T-cell (primary cell): Measurements from ENCODE around the gene TENM4. TPM values are rescaled to one million over a fixed set of nuclear protein-coding genes. Genes with fewer than 3 reads are reported as not detected.
A peak's percentile ranks its signal among the peaks of the same experiment; 100 is the strongest.

Experiments used
- ATAC-seq, 4 experiments: fragments of 200-7000 bp in 3 of 4; fragments of 150-1000 bp in 1 of 4; cut with Tn5 transposase; replicated peaks in 1 of 4; 1 replicate in 3 of 4; 2 replicates in 1 of 4; pipeline ENCODE4 v1.10.0; 2021; ENCODE audit warnings: moderate library complexity in 3 of 4, mild to moderate bottlenecking in 2 of 4, moderate number of reproducible peaks in 1 of 4
- CTCF ChIA-PET, 2 donors: fragments of 300-600 bp; sonication (Branson Sonifier 250); formaldehyde crosslinking; loops; one replicate each; lab custom pipeline; 2022; ENCODE audit warnings: antibody characterized with exemption in 2 of 2; lab: Charles Lee
- POLR2A ChIA-PET, 2 donors: fragments of 300-600 bp; sonication (Branson Sonifier 250); formaldehyde crosslinking; loops; one replicate each; lab custom pipeline; 2022; ENCODE audit warnings: antibody characterized with exemption in 2 of 2; lab: Charles Lee
- DNase-seq, 35 experiments: peaks; one replicate each; pipeline versions ENCODE4 v3.0.0 to v3.0.0-alpha.2; 2013 to 2023
- H3K27ac ChIP-seq: one replicate; pipeline ENCODE4 v1.5.1; 2013; ENCODE audit warnings: low read length
- H3K27me3 ChIP-seq, 2 experiments: replicated peaks in 1 of 2; 1 replicate in 1 of 2; 2 replicates in 1 of 2; pipeline versions ENCODE4 v1.6.1 to v1.7.0; 2013; ENCODE audit warnings: low read length in 1 of 2, mixed read lengths in 1 of 2; ENCODE audit not compliant: control insufficient read depth in 2 of 2, insufficient read depth in 2 of 2; ENCODE audit errors: extremely low read depth in 1 of 2
- H3K36me3 ChIP-seq, 2 donors: 1 replicate in 1 of 2; 2 replicates in 1 of 2; pipeline versions ENCODE4 v1.6.1 to v1.7.0; 2013; ENCODE audit warnings: low read length in 1 of 2; ENCODE audit not compliant: control insufficient read depth in 2 of 2, insufficient read depth in 1 of 2; ENCODE audit errors: extremely low read depth in 1 of 2
- H3K4me1 ChIP-seq, 2 experiments: 1 replicate in 1 of 2; 2 replicates in 1 of 2; pipeline versions ENCODE4 v1.6.1 to v1.7.0; 2013; ENCODE audit warnings: low read length in 2 of 2, mixed read lengths in 1 of 2; ENCODE audit not compliant: insufficient read depth in 2 of 2, control insufficient read depth in 1 of 2; ENCODE audit errors: extremely low read depth in 1 of 2
- H3K4me3 ChIP-seq, 2 donors: 1 replicate in 1 of 2; 2 replicates in 1 of 2; pipeline versions ENCODE4 v1.5.1 to v1.7.0; 2013; ENCODE audit warnings: mild to moderate bottlenecking in 2 of 2, low read length in 1 of 2, moderate library complexity in 1 of 2; ENCODE audit not compliant: control insufficient read depth in 1 of 2; ENCODE audit errors: extremely low read depth in 1 of 2
- H3K9me3 ChIP-seq: 2 replicates; pipeline ENCODE4 v1.7.0; 2013
- H3K27ac Mint-ChIP-seq, 2 donors: one replicate each; pipeline ENCODE4 v1.8.0; 2020 to 2021; ENCODE audit warnings: mild to moderate bottlenecking in 2 of 2, mixed read lengths in 2 of 2
- H3K27me3 Mint-ChIP-seq, 2 donors: one replicate each; pipeline ENCODE4 v1.8.0; 2021 to 2022; ENCODE audit warnings: mixed read lengths in 2 of 2
- H3K36me3 Mint-ChIP-seq: one replicate; pipeline ENCODE4 v1.8.0; 2021; ENCODE audit warnings: mixed read lengths
- H3K4me1 Mint-ChIP-seq, 3 donors: one replicate each; pipeline ENCODE4 v1.8.0; 2020 to 2022; ENCODE audit warnings: mixed read lengths in 3 of 3, mild to moderate bottlenecking in 1 of 3
- H3K4me3 Mint-ChIP-seq, 3 donors: one replicate each; pipeline ENCODE4 v1.8.0; 2020 to 2022; ENCODE audit warnings: mild to moderate bottlenecking in 3 of 3, mixed read lengths in 3 of 3, moderate library complexity in 3 of 3
- H3K9me3 Mint-ChIP-seq, 3 donors: one replicate each; pipeline ENCODE4 v1.8.0; 2020 to 2022; ENCODE audit warnings: mixed read lengths in 3 of 3
- WGBS: methylation state at CpG from one replicate; pipeline ENCODE4 v1.1.5; 2013; ENCODE audit warnings: missing lambda C conversion rate; ENCODE audit not compliant: insufficient coverage; 5-methylcytosine and 5-hydroxymethylcytosine counted together
- total RNA-seq, 35 experiments: library from RNA in 6 of 35; stranded (reverse) in 6 of 35; fragments of 120-200 nt in 1 of 35; gene quantifications; one replicate each; pipeline versions ENCODE4 v1.2.1 to v1.2.4 and lab custom pipeline; 2013 to 2026

Gene TENM4
- total RNA-seq, 5 donors from 2014 or later (not counting 1 experiment from before 2014, with no cell fraction given): 0.03 to 0.35 (median 0.03) TPM; not detected in 2

DNA sequence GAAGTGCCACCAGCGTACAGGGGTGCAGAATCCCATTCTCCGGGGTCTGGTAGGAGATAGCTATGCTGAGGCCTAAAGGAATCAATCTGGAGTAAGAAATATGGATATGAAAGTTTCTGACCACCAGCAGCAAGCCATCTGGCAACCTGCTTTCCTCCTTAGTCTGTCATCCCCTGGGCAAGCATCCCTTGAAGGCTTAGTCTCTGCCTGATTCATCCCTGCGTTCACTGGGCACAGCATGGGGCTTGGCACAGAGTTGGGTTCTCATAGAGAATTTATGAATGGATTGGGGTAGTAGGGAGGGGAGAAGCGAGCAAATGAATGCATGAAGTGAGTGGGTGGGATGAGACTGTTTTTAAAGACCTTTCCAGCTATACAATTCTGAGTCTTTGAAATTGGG, 780.4 kb downstream of the TENM4 start:
- Mint-ChIP-seq H3K27me3 (peaks cover 5 to 11% of the 10 kb centered on the region in 2 donors), H3K9me3 (no peaks in the 10 kb centered on the region), H3K27ac (no peak overlapping the region), H3K4me1 (no peaks in the 10 kb centered on the region), H3K36me3 (no peaks in the 10 kb centered on the region), H3K4me3 (no peak overlapping the region)
- H3K4me1 ChIP-seq: no peaks in the 10 kb centered on the region
- no peak overlapping the region for H3K4me3 ChIP-seq
- WGBS: 100% methylated on average over 1 of the region's 4 CpGs
- H3K27me3 ChIP-seq: peaks cover 0 to 10% of the 10 kb centered on the region in 2 experiments
- no peaks in the 10 kb centered on the region for H3K36me3 ChIP-seq
- ChIA-PET POLR2A (no interaction called here), CTCF (no interaction called here)
- H3K9me3 ChIP-seq: no peaks in the 10 kb centered on the region
- no peak for ATAC-seq
- no peak for DNase-seq
- no peak overlapping the region for H3K27ac ChIP-seq

DNA sequence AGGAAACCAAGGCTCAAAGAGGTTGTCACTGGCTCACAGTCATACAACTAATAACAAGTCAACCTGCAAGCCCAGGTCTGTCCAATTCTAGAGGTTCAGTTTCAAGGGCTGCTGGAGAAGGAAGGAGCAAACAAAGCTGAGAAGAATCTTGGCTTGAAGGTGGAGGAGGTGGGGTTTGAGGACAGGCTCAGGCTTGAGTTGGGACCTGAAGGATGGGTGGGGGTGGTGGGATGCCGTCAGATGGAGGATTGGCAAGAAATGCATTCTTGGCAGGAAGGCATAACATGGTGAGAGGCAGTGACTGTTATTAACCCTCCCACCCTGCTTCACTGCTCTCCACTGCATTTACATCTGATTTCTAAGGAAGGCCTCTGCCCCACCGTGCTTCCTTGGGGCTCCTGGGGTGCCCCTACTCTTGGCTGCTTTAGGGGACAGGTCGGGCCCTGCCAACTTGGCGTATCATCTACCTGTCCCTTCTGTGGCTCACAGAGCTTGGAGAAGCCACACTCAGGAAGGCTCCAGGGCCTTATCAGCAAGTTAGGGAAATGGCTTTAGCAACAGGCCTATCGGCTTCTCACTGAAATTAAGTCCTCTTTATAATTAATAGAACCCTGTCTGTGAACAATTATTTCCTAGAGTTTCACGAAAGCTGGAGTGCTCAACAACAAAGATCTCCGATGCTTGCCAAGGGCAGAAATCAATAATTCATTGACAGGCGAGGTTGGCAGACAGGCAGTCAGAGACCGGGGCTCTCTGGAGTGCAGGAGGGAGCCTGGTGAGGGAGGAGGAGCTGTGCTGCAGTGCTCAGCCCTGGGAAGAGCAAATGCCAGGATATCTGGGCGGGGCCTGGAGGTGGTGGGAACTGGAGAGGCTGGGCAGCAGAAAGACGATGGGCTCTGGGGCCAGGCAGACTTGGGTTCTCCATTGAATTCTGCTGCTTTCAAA, 781.2 kb downstream of the TENM4 start:
- Mint-ChIP-seq H3K27me3 (peaks cover 5 to 11% of the 10 kb centered on the region in 2 donors), H3K4me3 (no peak overlapping the region), H3K27ac (no peak overlapping the region), H3K36me3 (no peaks in the 10 kb centered on the region), H3K4me1 (no peaks in the 10 kb centered on the region), H3K9me3 (no peaks in the 10 kb centered on the region)
- 71% methylated on average over 9 of the region's 11 CpGs for WGBS
- ATAC-seq (no peak), DNase-seq (no peak)
- peaks cover 0 to 15% of the 10 kb centered on the region in 2 experiments for H3K27me3 ChIP-seq
- H3K36me3 ChIP-seq: no peaks in the 10 kb centered on the region
- ChIA-PET CTCF (interaction anchor here (1.1 to 1.5 kb wide), 2 partner anchors 14 to 15 kb away, joined by 3 to 4 read pairs; no protein-coding TSS in a partner anchor), POLR2A (no interaction called here)
- H3K27ac ChIP-seq: no peak overlapping the region
- H3K4me3 ChIP-seq: no peak overlapping the region
- H3K9me3 ChIP-seq: no peaks in the 10 kb centered on the region
- H3K4me1 ChIP-seq: no peaks in the 10 kb centered on the region

DNA sequence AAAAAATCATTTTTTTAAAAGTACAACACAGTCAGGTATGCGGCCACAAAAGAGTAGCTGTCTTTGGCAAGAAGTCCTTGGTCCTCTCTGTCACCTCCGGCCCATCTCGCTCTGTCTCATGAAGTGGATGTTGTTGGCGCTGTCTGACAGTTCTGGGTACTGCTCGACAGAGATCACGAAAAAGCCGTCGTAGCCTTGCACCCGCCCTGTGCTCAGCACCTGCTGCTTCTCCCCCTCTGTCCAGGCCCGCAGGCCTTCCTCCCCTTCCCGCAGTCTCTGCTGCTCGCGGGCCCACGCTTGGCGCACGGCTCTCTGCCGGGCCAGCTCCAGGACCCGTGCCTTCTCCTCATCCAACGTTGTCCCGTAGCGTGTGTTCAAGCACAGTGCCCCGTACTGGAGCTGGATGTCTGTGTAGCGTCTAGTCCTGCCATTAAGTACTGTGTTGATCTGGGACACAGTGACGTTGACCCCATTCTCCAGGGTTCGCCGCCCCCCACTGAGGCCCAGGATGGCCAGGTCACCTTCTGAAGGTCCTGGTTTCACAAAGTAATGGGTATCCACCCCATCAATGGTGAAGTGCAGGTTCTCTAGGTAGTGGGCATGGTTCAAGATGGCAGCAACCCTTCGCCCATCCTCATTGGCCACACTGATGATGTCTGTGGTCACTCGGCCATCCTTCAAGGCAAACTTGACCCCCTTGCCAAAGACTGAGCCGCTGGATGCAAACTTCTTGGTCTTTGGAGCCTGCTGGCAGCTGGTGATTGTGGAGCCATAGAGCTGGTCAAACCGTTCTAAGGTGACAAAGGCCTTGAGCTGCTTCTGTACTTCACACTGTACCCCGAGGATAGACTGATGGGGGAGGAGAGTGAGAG, 782.6 kb downstream of the TENM4 start:
- no peaks in the 10 kb centered on the region for H3K36me3 ChIP-seq
- ChIA-PET CTCF (interaction anchor here (0.5 to 1.5 kb wide), 3 partner anchors 13 to 780 kb away, joined by 3 to 4 read pairs (median 3); no protein-coding TSS in a partner anchor), POLR2A (no interaction called here)
- H3K27me3 ChIP-seq: peaks cover 0 to 15% of the 10 kb centered on the region in 2 experiments
- ATAC-seq: no peak
- H3K9me3 ChIP-seq: no peaks in the 10 kb centered on the region
- Mint-ChIP-seq H3K27ac (no peak overlapping the region), H3K36me3 (no peaks in the 10 kb centered on the region), H3K9me3 (no peaks in the 10 kb centered on the region), H3K4me3 (no peak overlapping the region), H3K4me1 (no peaks in the 10 kb centered on the region), H3K27me3 (peaks cover 8 to 11% of the 10 kb centered on the region in 2 donors)
- DNase-seq: peak in 1 of 35 experiments; percentile 2
- no peaks in the 10 kb centered on the region for H3K4me1 ChIP-seq
- no peak overlapping the region for H3K27ac ChIP-seq
- no peak overlapping the region for H3K4me3 ChIP-seq
- WGBS: 90% methylated on average over 22 of the region's 31 CpGs

DNA sequence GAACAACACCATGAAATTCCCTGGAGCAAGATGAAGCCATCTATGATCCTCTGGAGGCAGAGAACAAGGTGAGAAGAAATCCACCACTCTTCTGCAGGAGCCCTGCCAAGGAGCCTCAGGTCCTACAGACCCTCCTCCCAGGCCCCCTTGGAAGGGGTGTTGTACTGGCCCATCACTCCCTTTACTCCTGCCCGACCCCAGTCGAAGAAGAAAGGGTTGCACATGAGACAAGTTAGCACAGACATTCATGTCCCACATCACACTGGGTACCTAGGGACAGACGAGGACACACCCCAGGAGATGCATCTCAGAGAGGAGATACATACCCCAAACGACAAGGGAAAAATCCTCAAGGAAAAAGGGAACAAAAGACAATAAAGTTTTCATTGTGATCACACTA, 783.4 kb downstream of the TENM4 start:
- Mint-ChIP-seq H3K36me3 (no peaks in the 10 kb centered on the region), H3K9me3 (no peaks in the 10 kb centered on the region), H3K27me3 (peaks cover 7 to 8% of the 10 kb centered on the region in 2 donors), H3K4me1 (no peaks in the 10 kb centered on the region), H3K4me3 (no peak overlapping the region), H3K27ac (no peak overlapping the region)
- H3K4me3 ChIP-seq: no peak overlapping the region
- peak in 1 of 35 experiments; percentile 3 for DNase-seq
- no peak overlapping the region for H3K27ac ChIP-seq
- ChIA-PET POLR2A (interaction anchor here in 1 of 2 donors (0.6 kb wide), 1 partner anchor 34 kb away, joined by 3 read pairs; no protein-coding TSS in a partner anchor), CTCF (no interaction called here)
- no peaks in the 10 kb centered on the region for H3K36me3 ChIP-seq
- ATAC-seq: no peak
- no peaks in the 10 kb centered on the region for H3K9me3 ChIP-seq
- H3K27me3 ChIP-seq: peaks cover 0 to 20% of the 10 kb centered on the region in 2 experiments
- no peaks in the 10 kb centered on the region for H3K4me1 ChIP-seq
- WGBS: no CpG with 5 or more reads among the region's 4 CpGs

DNA sequence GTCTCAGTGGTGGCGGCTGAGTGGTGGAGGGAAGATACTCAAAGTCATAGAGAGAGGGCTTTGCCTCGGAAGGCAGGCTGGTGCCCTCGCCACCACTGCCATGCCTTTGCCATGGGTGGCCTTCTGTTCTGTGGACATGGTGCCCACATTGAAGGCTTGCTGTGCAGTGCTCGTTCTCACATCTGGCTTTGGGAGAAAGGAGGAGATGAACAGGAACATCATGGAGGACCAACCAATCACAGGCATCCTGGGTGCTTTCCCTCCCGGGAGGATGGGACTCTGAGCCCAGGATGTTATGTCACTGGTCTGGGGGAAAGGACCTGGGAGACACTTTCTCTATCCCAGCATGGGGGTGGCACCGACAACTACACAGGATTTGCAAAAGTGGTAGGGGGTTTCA, 783.8 kb downstream of the TENM4 start:
- H3K9me3 Mint-ChIP-seq: no peaks in the 10 kb centered on the region

DNA sequence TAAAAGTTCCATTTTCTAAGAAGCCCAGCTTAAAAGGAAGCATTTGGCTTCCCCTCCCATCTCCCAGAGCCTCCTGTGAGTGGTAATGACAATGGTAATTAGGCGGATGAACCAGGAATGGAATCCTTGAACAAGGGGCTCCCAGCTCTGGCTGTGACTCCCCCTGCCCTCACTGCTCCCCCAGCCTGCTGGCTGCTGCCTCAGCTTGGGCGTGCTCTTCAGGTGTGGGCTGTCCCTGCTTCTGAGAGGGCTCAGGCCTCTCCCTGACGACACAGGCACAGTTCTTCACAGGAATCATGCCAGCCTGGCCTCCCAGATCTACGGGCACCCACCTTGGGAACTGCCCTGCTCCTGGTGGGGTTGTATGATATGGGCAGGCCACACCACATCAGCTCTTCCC, 784.5 kb downstream of the TENM4 start:
- H3K4me1 Mint-ChIP-seq: no peaks in the 10 kb centered on the region
- no peak overlapping the region for H3K4me3 ChIP-seq
- no peaks in the 10 kb centered on the region for H3K9me3 ChIP-seq
- no peak overlapping the region for H3K4me3 Mint-ChIP-seq
- peaks cover 0 to 22% of the 10 kb centered on the region in 2 experiments for H3K27me3 ChIP-seq
- no peaks in the 10 kb centered on the region for H3K4me1 ChIP-seq
- H3K9me3 Mint-ChIP-seq: no peaks in the 10 kb centered on the region
- no peaks in the 10 kb centered on the region for H3K36me3 ChIP-seq
- H3K27me3 Mint-ChIP-seq: peaks cover 9 to 11% of the 10 kb centered on the region in 2 donors
- ATAC-seq (no peak), DNase-seq (no peak)
- ChIA-PET CTCF (interaction anchor here in 1 of 2 donors (0.7 kb wide), 1 partner anchor 9 kb away, joined by 3 read pairs; no protein-coding TSS in a partner anchor), POLR2A (no interaction called here)
- H3K27ac Mint-ChIP-seq: no peak overlapping the region
- no peaks in the 10 kb centered on the region for H3K36me3 Mint-ChIP-seq
- no peak overlapping the region for H3K27ac ChIP-seq
- 66% methylated on average over 2 of the region's 4 CpGs for WGBS

More for the DNA sequence above, 783.8 kb downstream of the TENM4 start:
- POLR2A ChIA-PET: interaction anchor here in 1 of 2 donors (0.6 kb wide), 1 partner anchor 34 kb away, joined by 3 read pairs; no protein-coding TSS in a partner anchor
- H3K9me3 ChIP-seq: no peaks in the 10 kb centered on the region
- WGBS: 83% methylated on average over 4 of the region's 6 CpGs
- H3K36me3 ChIP-seq: no peaks in the 10 kb centered on the region
- H3K4me3 ChIP-seq: no peak overlapping the region
- Mint-ChIP-seq H3K36me3 (no peaks in the 10 kb centered on the region), H3K27me3 (peaks cover 8 to 10% of the 10 kb centered on the region in 2 donors), H3K4me3 (no peak overlapping the region), H3K27ac (no peak overlapping the region), H3K4me1 (no peaks in the 10 kb centered on the region)
- H3K27ac ChIP-seq: no peak overlapping the region
- CTCF ChIA-PET: no interaction called here
- peaks cover 0 to 20% of the 10 kb centered on the region in 2 experiments for H3K27me3 ChIP-seq
- H3K4me1 ChIP-seq: no peaks in the 10 kb centered on the region
- no peak for DNase-seq
- peak in 1 of 4 experiments; percentile 17 for ATAC-seq
